Neuronal stem cell (in vitro differentiated cells): ENCODE data around the gene PSTPIP2. TPM values are rescaled to one million over a fixed set of nuclear protein-coding genes. Genes with fewer than 3 reads are reported as not detected.

Experiments
- DNase-seq: peaks from one replicate; pipeline ENCODE4 v3.0.0-alpha.2; 2013; ENCODE audit warnings: low spot score
- H2AFZ ChIP-seq: one replicate; pipeline ENCODE4 v1.6.1; 2013; ENCODE audit warnings: mild to moderate bottlenecking, low read length, inconsistent platforms
- H2AK5ac ChIP-seq: 2 replicates; pipeline ENCODE4 v1.6.1; 2013; ENCODE audit warnings: low read depth, mild to moderate bottlenecking, inconsistent platforms, low read length, moderate library complexity, mixed read lengths
- H2BK120ac ChIP-seq: 2 replicates; pipeline ENCODE4 v1.6.1; 2013; ENCODE audit warnings: low read depth, mild to moderate bottlenecking, inconsistent platforms, low read length, moderate library complexity, mixed read lengths
- H2BK12ac ChIP-seq: one replicate; pipeline ENCODE4 v1.6.1; 2013; ENCODE audit warnings: low read length, inconsistent platforms
- H2BK15ac ChIP-seq: 2 replicates; pipeline ENCODE4 v1.6.1; 2013; ENCODE audit warnings: mild to moderate bottlenecking, low read length, inconsistent platforms, mixed read lengths
- H2BK5ac ChIP-seq: one replicate; pipeline ENCODE4 v1.6.1; 2013; ENCODE audit warnings: inconsistent platforms, mild to moderate bottlenecking, low read length, moderate library complexity
- H3K14ac ChIP-seq: one replicate; pipeline ENCODE4 v1.6.1; 2013; ENCODE audit warnings: low read length, inconsistent platforms
- H3K18ac ChIP-seq: 2 replicates; pipeline ENCODE4 v1.6.1; 2013; ENCODE audit warnings: low read length, inconsistent platforms
- H3K23ac ChIP-seq: 2 replicates; pipeline ENCODE4 v1.6.1; 2013; ENCODE audit warnings: low read depth, mild to moderate bottlenecking, mixed read lengths, low read length, inconsistent platforms; ENCODE audit not compliant: poor library complexity
- H3K27ac ChIP-seq: replicated peaks from 3 replicates; pipeline ENCODE4 v1.5.1; 2013; ENCODE audit warnings: low read length, inconsistent platforms
- H3K27me3 ChIP-seq, 3 experiments: 2 replicates each; pipeline ENCODE4 v1.6.1; 2013; ENCODE audit warnings: low read length in 3 of 3, mild to moderate bottlenecking in 2 of 3, inconsistent platforms in 1 of 3, low read depth in 1 of 3, mixed read lengths in 1 of 3, moderate library complexity in 1 of 3; ENCODE audit not compliant: control insufficient read depth in 3 of 3, insufficient read depth in 3 of 3
- H3K36me3 ChIP-seq, 2 donors: replicated peaks in 1 of 2; 2 replicates each; pipeline ENCODE4 v1.6.1; 2013; ENCODE audit warnings: low read length in 2 of 2; ENCODE audit not compliant: control insufficient read depth in 2 of 2, insufficient read depth in 2 of 2
- H3K4ac ChIP-seq: 2 replicates; pipeline ENCODE4 v1.6.1; 2013; ENCODE audit warnings: inconsistent platforms, mild to moderate bottlenecking, low read length, moderate library complexity
- H3K4me1 ChIP-seq, 2 donors: 1 replicate in 1 of 2; 2 replicates in 1 of 2; pipeline ENCODE4 v1.6.1; 2013; ENCODE audit warnings: low read length in 2 of 2, low read depth in 1 of 2; ENCODE audit not compliant: control insufficient read depth in 2 of 2, insufficient read depth in 1 of 2
- H3K4me2 ChIP-seq: one replicate; pipeline ENCODE4 v1.6.1; 2013; ENCODE audit warnings: mild to moderate bottlenecking, low read length, inconsistent platforms; ENCODE audit not compliant: insufficient read depth, poor library complexity, severe bottlenecking
- H3K4me3 ChIP-seq, 2 donors: 2 replicates each; pipeline ENCODE4 v1.5.1; 2013; ENCODE audit warnings: low read length in 2 of 2, mild to moderate bottlenecking in 2 of 2, inconsistent platforms in 1 of 2, moderate library complexity in 1 of 2
- H3K79me1 ChIP-seq: one replicate; pipeline ENCODE4 v1.6.1; 2013; ENCODE audit warnings: low read depth, mild to moderate bottlenecking, inconsistent platforms, low read length, moderate library complexity
- H3K9ac ChIP-seq: one replicate; pipeline ENCODE4 v1.6.1; 2013; ENCODE audit warnings: mild to moderate bottlenecking, low read depth, low read length, inconsistent platforms; ENCODE audit not compliant: poor library complexity
- H3K9me3 ChIP-seq, 2 donors: replicated peaks in 1 of 2; 2 replicates each; pipeline versions ENCODE3 to v1.6.1; 2013; ENCODE audit warnings: low read length in 2 of 2, mild to moderate bottlenecking in 2 of 2, inconsistent platforms in 1 of 2, low read depth in 1 of 2, mixed read lengths in 1 of 2, moderate library complexity in 1 of 2; ENCODE audit not compliant: control insufficient read depth in 2 of 2, insufficient read depth in 1 of 2
- H4K8ac ChIP-seq: one replicate; pipeline ENCODE4 v1.6.1; 2013; ENCODE audit warnings: low read depth, mild to moderate bottlenecking, inconsistent platforms, low read length, moderate library complexity
- H4K91ac ChIP-seq: one replicate; pipeline ENCODE4 v1.6.1; 2013; ENCODE audit warnings: low read length, low read depth, mild to moderate bottlenecking, inconsistent platforms; ENCODE audit not compliant: poor library complexity
- WGBS, 2 donors: extraction: QIAGEN DNeasy Blood & Tissue Kit; methylation state at CpG; one replicate each; pipeline ENCODE4 v1.1.7; 2013; ENCODE audit warnings: missing lambda C conversion rate in 2 of 2, mixed read lengths in 1 of 2; ENCODE audit not compliant: insufficient read length in 2 of 2, insufficient replicate concordance in 1 of 2; ENCODE audit errors: extremely low coverage in 2 of 2; 5-methylcytosine and 5-hydroxymethylcytosine counted together
- small RNA-seq: library from polyadenylated mRNA; stranded (forward); fragments of <200 nt; extraction: miRNeasy Mini kit (QIAGEN cat#:217004); gene quantifications from one replicate; pipeline ENCODE3, GENCODE V24; 2013; ENCODE audit not compliant: insufficient read depth

PSTPIP2 gene

GRCh38 chr18:45939236-45939635 lies 132.8 kb downstream of the PSTPIP2 start:
- no peak overlapping the region for H3K14ac ChIP-seq
- H3K27ac ChIP-seq, result no peak overlapping the region
- no peak overlapping the region for H3K4me3 ChIP-seq
- no peak overlapping the region for H2BK120ac ChIP-seq
- H3K9me3 ChIP-seq, result peaks cover 0 to 1% of the 10 kb centered on the region in 2 donors
- H3K4ac ChIP-seq, result no peak overlapping the region
- H4K8ac ChIP-seq, result no peak overlapping the region
- no peak overlapping the region for H3K4me2 ChIP-seq
- H3K9ac ChIP-seq, result no peak overlapping the region
- no peak overlapping the region for H2BK5ac ChIP-seq
- no peak overlapping the region for H3K18ac ChIP-seq
- WGBS, 2 donors, result no CpG with 5 or more reads among the region's 2 CpGs
- H3K23ac ChIP-seq, result no peak overlapping the region
- H2BK12ac ChIP-seq, result no peak overlapping the region
- H3K27me3 ChIP-seq, result no peaks in the 10 kb centered on the region
- peaks cover 15 to 77% of the 10 kb centered on the region in 2 donors for H3K36me3 ChIP-seq
- no peaks in the 10 kb centered on the region for H3K4me1 ChIP-seq
- no peak overlapping the region for H2BK15ac ChIP-seq
- H2AK5ac ChIP-seq, result no peak overlapping the region
- H2AFZ ChIP-seq, result no peak overlapping the region
- DNase-seq, result no peak
- H4K91ac ChIP-seq, result no peak overlapping the region
- H3K79me1 ChIP-seq, result no peaks in the 10 kb centered on the region

GRCh38 chr18:45938488-45938935 lies 133.5 kb downstream of the PSTPIP2 start:
- WGBS, 2 donors, result no CpG with 5 or more reads among the region's 2 CpGs
- Histone ChIP-seq H4K8ac (no peak overlapping the region), H3K23ac (no peak overlapping the region), H2AFZ (no peak overlapping the region), H3K18ac (no peak overlapping the region), H3K4me3 (peak overlapping the region in 1 of 2 donors; percentile 65), H3K9ac (no peak overlapping the region), H3K9me3 (peaks cover 0 to 1% of the 10 kb centered on the region in 2 donors), H3K4ac (no peak overlapping the region), H2AK5ac (no peak overlapping the region), H3K4me2 (no peak overlapping the region), H3K36me3 (peaks cover 15 to 71% of the 10 kb centered on the region in 2 donors), H3K27ac (no peak overlapping the region), H3K79me1 (no peaks in the 10 kb centered on the region), H3K27me3 (no peaks in the 10 kb centered on the region), H3K14ac (no peak overlapping the region), H3K4me1 (no peaks in the 10 kb centered on the region), H2BK12ac (no peak overlapping the region), H2BK120ac (no peak overlapping the region), H2BK15ac (no peak overlapping the region), H2BK5ac (no peak overlapping the region), H4K91ac (no peak overlapping the region)
- no peak for DNase-seq

- Histone ChIP-seq H3K4me1 (no peaks in the 10 kb centered on the region), H3K9me3 (no peaks in the 10 kb centered on the region), H4K8ac (no peak overlapping the region), H3K4me3 (peak overlapping the region in 1 of 2 donors; percentile 64), H3K36me3 (peaks cover 11 to 58% of the 10 kb centered on the region in 2 donors), H4K91ac (no peak overlapping the region), H2BK120ac (no peak overlapping the region), H2BK12ac (no peak overlapping the region), H2AK5ac (no peak overlapping the region), H2AFZ (no peak overlapping the region), H3K14ac (no peak overlapping the region), H3K23ac (no peak overlapping the region), H3K27ac (no peak overlapping the region), H3K4ac (no peak overlapping the region), H3K18ac (no peak overlapping the region), H3K4me2 (no peak overlapping the region), H3K27me3 (no peaks in the 10 kb centered on the region), H2BK15ac (no peak overlapping the region), H2BK5ac (no peak overlapping the region), H3K79me1 (no peaks in the 10 kb centered on the region), H3K9ac (no peak overlapping the region)
- WGBS, 2 donors, result no CpG with 5 or more reads among the region's 3 CpGs
- no peak for DNase-seq
Measured at GRCh38 chr18:45935591-45936335, 136.3 kb downstream of the PSTPIP2 start.

Small RNAs within 50 kb of the gene (small RNA-seq; reads per million reads assigned to genes)
- gene RN7SKP26 (not detected), gene RNU6-1278P (not detected), gene RNY4P37 (not detected)
